ENCODE measurements around the gene GFPT2.

Gene GFPT2

DNA sequence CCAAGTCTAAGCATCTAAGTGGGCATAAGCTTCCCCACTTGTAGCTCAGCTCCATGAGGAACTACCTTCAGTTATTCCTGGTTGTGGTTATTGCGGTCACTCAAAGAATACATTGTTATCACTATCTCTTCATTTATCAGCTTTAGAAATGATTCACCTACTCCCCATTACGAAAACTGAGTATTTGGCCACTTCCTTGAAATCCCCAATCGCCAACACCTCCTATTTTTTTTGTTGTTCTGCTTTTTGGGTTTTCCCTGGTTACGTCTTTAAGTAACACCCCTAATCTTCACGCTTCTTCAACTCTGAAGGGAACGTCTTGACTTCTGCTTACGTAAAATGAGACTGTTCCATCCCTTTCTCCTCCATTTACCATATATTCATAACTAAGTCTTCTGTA, 81.9 kb downstream of the GFPT2 start:
- DNase-seq, result no peak

DNA sequence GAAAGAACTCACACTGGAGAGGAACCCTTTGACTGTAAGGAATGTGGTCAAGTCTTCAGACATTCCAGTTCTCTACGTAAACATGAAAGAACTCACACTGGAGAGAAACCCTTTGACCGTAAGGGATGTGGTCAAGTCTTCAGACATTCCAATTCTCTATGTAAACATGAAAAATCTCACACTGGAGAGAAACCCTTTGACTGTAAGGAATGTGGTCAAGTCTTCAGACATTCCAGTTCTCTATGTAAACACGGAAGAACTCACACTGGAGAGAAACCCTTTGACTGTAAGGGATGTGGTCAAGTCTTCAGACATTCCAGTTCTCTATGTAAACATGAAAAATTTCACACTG, 93.9 kb downstream of the GFPT2 start:
- DNase-seq, result no peak

GRCh38 chr5:180253036-180253824, 99.9 kb downstream of the GFPT2 start:
- no peak for DNase-seq

DNA sequence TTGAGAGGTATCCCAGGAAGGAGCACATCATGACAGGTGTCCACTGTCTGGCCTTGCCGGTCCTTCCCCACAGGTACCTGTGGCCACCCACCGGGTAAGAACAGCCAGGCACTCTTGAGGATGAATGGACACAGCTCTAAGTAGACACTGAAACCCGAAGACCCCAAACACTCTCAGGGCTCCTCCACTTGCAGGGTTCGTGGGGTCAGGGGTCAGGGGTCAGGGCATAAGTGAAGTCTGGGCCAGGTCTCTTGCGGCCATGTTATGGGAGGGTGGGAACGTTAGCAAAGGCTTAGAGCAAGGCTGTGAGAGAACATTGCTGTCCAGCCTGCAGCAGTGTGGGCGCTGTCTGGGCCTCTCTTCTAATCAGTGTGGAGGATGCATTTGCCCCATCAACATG, 101.2 kb downstream of the GFPT2 start:
- no peak for DNase-seq

- no peak for DNase-seq
These were observed 102.0 kb downstream of the GFPT2 start for GRCh38 chr5:180251141-180251540.

Data from NCI-H524 treated with DMSO at 0.1 percent for 48 hours (cell line).